Fibroblast of skin of right quadriceps (primary cell): ENCODE measurements around the gene ROBO1.
A peak's percentile ranks its signal among the peaks of the same experiment; 100 is the strongest.

Source experiments
- DNase-seq: peaks from one replicate; pipeline ENCODE4 v3.0.0-alpha.2; 2013

ROBO1 gene

DNA sequence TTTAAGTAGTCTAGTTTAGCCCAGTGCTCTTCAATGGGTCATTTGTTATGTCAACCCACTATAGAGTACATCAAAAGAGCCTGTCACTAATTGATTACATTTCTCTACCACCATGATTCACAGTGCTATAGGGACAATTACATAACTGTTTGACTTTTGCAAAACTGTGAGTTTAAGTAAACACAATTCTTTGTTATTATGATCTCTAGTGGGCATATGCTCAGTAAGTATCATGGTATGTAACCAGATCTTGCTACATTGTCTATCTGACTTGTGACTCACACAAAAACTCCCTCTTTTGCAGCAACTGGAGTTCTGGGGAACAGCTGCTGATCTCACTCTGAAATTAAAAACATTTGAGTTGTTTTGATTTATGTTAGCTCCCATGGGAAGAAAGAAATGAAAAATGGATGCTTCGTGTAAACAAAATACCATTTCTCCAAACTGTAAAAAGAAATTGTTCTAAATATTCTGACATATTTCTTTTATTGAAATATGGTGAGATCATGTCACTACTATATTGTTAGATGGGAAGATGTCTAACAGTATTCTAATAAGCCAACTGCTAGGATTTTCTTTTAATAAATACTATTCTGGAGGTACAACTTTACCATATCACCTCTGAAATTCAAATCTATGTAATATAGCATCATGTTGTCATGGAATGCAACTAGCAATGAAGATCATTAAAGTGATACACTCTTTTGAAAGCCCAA, 470.4 kb downstream of the ROBO1 start:
- peak; percentile 94 for DNase-seq

DNA sequence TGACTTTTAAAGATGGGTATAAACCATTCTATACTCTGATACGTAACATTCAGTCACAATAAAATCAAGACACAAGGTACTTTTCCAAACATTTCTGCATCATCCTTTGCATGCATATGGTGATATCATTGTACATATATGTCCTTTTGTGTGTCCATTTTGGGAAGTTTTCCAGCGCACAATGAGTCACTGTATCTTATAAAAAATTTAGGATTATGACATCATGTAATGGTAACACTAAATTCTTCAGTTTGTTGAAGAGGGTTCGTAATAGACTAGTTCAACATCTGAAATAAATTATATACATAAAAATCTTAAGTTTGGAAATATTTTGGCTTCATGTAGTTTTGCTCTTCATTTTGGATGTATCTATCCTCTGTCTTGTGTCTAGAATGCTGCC, 480.9 kb downstream of the ROBO1 start:
- peak; percentile 75 for DNase-seq

DNA sequence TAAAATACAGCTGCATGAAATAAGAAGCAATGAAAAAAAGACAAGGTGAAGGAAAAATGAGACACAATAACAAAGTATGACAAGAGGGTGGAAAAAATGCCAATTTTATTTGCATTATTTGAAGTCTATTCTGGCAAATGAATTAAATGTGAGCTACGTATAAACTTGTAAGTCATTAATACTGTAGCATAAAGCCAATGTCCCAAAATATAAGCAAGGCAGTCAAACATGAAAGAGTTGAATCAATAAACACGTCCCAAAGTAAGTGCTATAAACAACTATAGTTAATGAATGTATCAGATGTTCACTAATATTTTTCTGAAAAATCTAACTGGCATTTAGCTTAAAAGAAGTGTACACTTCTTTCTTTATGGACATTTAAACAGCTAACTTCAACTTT, 481.9 kb downstream of the ROBO1 start:
- no peak for DNase-seq

DNA sequence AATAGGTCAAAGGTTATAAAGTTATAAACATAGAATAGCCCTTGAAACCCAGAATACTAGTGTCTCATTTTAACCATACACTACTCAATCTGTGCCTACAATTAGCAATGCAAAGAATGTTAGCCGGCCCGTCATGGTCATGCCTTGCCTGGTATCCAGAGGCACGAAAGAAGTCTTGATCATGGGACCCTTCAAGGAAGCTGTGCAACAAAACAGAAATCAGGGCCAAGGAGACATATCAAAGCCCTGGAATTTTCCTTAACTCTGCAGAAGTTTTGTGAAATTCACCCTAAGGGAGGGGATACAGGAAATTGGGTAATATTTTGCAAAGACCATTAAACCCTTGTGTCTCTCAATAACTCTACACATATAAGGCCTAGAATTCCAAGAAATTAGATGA, 482.4 kb downstream of the ROBO1 start:
- no peak for DNase-seq

DNA sequence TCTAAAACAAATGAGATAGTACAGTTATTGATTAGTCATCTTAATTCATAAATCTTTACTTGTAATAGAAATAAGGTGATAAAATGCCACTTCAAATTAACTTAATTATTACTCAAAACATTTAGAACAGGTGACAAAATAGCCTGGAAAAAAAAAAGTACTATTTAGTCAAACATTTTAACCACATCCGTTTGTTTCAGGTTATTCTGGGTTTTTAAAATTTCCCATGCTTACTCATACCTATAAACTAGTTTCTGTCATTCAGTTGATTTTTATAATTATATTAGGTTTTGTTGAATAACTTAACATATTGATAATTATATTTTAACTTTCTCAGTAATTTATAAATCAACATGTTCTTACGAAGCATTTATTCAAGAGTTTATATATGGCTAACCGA, 483.0 kb downstream of the ROBO1 start:
- DNase-seq: no peak

DNA sequence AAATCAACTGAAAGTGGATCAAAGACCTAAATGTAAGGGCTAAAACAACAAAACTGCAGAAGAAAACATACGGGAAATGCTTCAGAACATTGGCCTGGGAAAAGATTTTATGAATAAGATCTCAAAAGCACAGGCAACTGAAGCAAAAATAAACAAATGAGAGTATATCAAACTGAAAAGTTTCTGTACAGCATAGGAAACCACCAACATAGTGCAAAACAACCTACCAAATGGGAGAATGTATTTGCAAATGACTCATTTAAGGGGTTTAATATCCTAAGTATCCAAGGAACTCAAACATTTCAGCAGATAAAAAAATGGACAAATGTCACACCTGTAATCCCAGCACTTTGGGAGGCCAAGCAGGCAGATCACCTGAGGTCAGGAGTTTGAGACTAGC, 489.1 kb downstream of the ROBO1 start:
- DNase-seq: no peak

DNA sequence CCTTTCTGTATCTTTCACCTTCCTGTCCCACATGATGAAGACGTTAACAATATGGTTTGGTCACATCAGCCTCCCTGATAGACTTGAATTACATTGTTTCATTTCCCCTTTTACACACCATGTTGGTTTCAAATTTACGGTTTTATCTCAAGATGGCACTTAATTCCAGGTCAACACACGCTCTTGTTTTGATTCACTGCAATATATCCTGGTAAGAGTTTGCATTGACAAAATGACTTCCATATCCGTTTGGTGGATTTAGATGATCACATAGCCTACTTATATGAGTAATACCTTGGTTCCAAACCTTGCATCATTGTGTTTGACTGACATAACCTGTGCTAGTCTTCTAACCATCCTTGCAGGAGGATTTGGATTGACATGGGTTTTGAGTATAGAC, 499.4 kb downstream of the ROBO1 start:
- DNase-seq: no peak

DNA sequence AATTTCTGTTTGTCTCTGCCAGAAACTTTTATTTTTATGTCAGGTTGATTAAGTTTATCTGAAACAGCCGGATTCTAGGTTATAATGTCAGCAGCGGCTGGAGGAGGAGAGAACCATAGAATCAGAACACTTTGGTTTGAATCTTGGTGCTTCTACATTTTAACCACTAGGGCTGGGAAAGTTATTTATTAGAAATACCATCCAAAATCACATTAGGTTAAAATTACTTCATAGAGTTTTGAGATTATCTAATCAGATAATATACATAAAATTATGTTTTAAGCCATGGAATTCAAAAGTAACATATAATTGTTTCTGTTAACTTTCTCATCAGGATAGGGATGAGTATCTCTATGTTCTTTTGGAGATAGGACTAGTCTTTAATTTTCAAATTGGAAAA, 502.9 kb downstream of the ROBO1 start:
- no peak for DNase-seq

DNA sequence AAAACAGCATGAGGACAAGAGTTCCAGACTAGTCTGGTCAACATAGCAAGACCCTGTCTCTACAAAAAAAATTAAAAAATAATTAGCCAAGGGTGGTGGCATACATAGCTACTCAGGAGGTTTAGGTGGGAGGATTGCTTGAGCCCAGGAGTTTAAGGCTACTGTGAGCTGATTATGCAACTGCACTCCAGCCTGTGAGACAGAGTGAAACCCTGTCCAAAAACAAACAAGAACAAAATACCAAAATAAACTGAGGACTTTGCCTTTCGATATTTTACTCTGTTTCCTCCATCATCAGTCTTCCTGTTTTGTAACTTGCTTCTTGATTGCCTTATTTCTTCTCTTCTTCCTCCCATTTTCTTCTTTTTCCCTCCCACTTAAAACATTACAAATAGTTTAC, 504.4 kb downstream of the ROBO1 start:
- no peak for DNase-seq

DNA sequence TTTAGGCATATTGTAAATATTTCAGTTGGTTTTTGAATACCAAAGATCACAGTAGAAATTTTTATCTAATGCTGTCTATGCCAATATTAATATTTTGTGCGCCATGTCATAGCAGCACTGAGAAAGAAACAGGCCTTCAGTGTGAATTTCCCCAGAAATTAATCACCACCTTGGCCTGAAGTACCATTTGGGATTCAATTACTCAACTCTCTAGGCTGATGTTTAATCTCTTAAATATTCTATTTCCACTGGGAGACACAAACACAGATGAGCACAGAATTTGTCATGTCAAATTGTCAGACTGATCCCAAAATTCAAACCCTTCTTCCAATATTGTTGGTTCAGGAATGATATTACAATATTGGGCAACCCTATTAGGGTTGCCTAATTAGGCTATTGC, 509.3 kb downstream of the ROBO1 start:
- DNase-seq: peak; percentile 36

DNA sequence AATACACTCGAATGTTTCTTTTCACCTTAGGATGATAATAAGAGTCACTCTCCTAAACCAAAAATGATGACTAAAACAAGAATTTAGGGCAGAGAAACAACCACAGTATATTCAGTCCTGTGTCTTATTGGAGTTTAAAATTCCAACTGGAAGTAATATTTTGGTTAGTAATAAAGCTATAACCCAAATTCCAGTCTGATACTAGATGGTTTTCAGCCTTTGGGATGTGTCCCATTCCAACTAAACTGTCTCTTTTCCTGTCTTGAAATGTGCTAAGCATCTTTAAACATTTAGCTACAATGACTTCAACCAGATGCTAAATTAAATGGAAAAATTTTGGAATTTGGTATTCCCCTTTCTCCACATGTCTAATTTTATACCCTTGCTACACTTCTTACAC, 510.0 kb downstream of the ROBO1 start:
- peak; percentile 39 for DNase-seq

DNA sequence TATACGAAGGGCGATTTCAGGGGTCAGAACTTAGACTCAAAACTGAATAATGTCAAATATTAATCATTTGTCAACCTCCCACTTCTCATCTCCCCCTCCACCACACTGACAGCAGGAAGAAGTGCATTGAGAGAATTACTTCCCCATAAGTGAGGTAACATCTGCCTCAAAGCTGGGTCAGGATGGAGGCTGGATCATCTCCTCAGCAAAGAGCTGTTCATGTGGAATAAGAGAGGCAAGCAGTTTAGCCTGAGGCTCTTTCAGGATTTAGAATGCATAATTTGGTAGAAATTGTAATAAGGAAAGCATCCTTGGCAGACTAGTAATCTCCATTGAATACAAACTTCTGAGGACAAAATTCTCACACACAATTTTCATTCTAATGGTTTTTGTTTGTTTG, 512.1 kb downstream of the ROBO1 start:
- no peak for DNase-seq

DNA sequence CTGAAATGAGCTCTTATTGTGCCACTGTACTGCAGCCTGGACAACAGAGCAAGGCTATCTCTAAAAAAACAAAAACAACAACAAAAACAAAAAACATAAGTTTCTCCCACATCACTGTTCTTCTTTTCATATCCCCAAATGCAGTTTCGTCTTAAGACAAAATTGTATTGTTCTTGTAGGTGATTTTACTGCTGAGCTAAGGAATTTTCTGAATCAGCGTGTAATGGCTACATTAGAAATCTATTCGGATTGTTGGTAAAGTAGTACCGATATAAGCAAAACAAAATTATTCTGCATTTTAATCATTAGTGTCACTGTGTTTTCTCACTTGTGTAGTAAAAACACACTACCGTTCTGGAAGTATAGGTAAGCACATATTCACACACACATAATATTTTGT, 512.5 kb downstream of the ROBO1 start:
- no peak for DNase-seq

DNA sequence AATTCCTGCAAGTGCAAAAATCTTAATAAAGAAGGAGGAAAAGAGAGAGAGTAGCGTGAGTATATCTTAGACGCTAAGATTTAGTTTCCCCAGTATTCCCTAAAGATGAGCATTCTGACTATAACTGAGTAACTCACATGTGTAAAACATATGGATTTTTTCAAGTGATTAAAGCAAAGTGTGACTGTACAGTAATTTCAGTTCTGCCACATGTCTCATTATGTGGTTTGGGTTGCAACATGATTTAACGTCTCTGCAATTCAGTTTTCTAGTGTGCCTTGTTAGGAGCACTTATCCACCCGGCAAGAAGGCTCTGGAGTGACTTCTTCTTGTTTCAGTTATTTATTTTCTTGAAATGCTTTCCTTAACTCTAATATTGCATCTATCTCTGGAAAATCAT, 514.1 kb downstream of the ROBO1 start:
- peak; percentile 85 for DNase-seq

DNA sequence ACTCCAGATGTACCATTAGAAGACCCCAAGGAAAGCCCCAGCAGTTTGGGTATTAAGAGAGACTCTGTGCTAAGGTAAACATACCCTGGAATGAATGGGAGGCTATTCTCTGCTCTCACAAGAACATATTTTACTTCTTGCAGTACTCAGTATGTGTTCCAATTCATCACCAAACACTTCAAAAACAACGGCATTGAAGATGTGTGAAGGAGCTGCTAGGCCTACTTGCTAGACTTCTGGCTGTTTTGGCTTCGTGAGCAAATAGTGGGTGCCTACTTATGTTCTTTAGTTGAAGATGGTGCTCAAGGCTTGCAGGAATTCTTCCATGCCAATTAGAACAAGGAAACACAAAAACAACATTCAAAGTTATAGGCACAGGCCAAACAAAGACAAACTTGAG, 514.5 kb downstream of the ROBO1 start:
- peak; percentile 19 for DNase-seq

DNA sequence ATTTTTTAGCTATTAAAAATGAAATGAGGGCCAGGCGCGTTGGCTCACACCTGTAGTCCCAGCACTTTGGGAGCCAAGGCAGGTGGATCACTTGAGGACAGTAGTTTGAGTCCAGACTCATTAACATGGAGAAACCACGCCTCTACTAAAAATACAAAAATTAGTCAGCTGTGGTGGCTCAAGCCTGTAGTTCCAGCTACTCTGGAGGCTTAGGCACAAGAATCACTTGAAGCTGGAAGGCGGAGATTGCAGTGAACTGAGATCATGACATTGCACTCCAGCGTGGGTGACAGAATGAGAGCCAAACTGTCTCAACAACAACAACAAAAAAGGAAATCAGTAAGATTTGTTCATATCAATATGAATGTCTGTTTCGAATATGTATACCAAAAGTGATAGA, 517.1 kb downstream of the ROBO1 start:
- no peak for DNase-seq

DNA sequence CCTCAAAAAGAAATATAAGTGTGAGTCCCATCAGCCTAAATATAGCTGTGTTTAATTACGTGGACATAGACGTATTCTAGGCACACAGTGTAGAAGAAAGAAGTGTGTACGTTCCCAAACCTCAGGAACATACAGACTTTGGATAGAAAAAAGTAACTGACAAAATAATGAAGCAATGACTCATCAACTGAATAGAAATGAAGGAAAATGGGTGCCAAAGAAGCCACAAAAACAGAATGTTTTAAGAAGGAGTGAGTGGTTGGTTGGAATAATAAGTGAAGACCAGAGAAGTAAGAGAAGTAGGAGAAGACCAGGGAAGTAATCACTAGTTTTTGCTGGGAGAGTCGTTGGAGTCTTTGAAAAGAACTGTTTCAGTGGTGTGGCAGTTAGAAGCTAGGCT, 518.1 kb downstream of the ROBO1 start:
- peak; percentile 19 for DNase-seq

DNA sequence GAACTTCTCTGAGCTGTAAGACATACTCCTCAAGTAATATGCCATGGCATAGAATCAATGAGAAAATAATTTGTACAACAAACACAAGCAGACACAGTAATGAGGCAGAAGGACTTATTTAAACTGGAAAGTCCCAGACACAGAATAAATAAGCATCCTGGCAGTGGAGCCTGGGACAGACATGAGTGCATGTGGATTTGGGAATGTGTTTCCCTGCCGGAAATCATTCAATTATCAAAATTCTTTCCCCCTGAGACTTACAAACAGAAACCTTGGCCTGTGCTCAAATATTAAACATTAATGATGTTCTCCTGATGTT, 520.1 kb downstream of the ROBO1 start:
- peak; percentile 73 for DNase-seq

DNA sequence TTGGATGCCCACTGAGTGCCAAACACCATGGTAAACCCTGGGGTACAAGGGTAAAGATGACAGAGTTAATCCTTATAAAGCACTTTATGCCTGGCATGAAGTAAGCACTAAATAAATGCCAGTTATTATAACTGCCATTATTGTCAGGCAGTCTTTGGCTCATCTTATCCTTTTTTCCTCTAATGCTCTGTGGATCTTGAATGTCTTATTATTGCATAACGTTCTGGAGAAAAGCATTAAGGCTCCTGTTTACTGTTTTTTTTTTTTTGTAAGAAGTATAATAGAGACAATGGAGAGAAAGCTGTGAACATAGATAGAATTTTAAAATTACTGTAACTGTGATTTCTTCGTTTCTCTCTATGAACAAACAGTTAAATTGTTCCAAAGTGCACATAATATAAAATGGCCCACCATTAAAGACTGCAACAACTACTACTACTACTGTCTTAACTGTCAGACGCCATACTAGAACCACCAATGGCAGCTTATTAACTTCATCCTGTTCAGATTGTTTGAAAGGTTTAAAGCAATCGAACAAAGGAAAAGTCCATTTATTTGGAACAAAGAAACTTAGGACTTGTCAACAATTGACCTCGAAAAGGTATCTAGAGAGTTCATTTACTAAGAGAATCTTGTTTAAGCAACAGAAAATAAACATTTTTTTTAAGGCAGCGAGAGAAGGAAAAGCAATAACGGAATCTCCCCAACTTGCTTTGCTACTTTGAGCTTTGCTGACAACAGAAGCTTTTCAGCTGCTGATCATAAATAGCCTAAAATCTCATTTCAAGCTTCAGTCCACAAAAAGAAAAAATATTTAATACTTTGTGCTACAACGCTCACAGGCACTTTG, 520.7 kb downstream of the ROBO1 start:
- no peak for DNase-seq

DNA sequence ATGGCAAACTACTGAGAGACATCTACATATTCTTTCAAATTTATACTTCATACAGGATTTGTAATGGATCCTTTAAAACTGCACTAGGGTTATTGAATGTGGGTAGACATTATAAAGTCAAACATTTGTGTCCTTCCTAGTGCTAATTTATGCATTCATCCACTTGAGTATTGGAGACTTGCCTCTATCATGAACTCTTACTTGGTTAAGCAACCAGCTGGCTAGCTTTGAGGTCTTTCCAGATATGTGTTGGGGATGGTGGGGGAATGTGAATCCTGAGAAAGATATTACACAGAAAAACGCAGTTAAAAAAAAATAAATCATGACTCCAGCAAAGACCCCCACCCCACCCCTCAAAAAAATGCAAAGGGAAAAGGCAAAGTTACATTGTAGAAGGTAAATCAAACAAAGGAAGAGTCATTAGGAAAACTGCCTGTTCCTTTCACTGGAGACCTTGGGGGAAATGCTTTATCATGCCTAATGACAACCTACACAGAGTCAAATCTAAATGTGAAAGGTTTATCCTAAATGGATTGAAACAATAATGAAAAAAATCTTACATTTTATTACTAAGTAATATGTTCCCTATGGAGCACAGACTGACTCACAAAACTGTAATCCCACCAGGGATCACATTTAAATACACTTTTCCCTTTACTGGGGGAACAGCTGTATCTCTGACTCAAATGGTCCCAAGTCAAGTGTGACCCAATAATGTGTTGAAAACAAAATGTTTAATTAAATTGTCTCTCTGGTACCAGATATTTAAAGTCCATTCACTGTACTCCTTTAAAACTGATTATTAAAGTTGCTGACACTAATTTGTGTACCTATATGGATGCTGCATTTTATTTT, 522.3 kb downstream of the ROBO1 start:
- peak; percentile 35 for DNase-seq

DNA sequence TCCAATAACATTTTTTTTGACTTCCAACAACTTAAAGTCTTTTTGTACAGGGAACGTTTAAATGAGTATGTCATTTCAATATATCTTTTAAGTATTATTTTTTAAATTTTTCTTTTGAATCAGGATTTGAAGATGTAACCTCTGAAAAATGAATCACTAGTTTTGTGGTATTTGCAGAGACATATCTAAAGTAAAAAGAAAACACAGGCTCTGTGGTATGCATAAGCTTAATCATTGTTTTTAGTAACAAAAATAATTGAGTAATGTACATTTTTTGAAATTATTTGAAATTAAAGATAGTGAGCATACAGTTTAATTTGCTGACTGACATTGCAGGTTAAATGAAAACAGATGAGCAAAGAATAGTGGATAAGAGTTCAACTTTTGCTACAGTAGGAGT, 531.3 kb downstream of the ROBO1 start:
- DNase-seq: peak; percentile 9

DNA sequence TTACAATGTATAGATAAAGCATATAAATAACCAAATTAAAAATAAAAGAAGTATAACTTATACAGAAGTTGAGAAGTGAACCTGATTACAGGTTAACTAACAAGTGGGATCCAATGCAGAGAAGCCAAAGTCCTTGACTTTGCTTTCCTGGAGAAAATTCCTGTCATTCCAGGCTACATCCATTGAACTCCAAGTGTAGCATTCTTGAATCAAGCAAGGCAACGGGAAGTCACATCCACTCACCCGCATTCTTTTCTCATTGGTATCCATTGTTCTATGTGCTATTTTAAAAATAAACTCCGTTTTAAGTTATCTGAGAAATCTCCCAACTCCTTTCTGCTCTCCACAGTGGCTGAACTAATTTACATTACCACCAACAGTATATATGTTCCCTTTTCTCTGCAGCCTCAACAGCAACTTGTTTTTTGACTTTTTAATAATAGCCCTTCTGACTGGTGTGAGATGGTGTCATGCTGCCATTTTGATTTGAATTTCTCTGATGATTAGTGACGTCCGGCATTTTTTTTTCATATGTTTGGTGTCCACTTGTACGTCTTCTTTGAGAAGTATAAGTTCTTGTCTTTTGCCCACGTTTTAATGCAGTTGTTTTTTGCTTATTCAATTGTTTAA, 534.3 kb downstream of the ROBO1 start:
- DNase-seq: no peak

DNA sequence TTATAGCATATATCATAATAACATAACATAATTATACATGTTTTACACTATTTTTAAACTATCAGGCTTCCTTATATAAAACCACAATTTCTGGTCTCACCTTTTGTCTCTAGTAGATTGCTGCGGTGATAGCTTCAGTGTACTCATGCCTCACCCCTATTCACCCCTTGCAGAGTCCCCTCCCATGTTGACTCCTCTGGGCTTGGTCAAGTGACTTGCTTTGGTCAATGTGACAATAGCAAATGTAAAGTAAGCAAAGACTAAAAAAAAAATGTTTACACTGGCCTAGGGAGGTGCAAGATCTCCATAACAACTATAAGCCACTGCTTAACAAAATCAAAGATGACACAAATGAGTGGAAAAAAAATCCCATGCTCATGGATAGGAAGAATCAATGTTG, 537.5 kb downstream of the ROBO1 start:
- DNase-seq: no peak
